GM04504 (cell line): Measurements from ENCODE around the gene COQ8A.

Source experiments
- DNase-seq: peaks from one replicate; pipeline ENCODE4 v3.0.0-alpha.2; 2012; ENCODE audit warnings: low read depth

Gene COQ8A

GRCh38 chr1:226974544-226975258 is 34.6 kb downstream of the COQ8A start:
- DNase-seq = no peak

DNA sequence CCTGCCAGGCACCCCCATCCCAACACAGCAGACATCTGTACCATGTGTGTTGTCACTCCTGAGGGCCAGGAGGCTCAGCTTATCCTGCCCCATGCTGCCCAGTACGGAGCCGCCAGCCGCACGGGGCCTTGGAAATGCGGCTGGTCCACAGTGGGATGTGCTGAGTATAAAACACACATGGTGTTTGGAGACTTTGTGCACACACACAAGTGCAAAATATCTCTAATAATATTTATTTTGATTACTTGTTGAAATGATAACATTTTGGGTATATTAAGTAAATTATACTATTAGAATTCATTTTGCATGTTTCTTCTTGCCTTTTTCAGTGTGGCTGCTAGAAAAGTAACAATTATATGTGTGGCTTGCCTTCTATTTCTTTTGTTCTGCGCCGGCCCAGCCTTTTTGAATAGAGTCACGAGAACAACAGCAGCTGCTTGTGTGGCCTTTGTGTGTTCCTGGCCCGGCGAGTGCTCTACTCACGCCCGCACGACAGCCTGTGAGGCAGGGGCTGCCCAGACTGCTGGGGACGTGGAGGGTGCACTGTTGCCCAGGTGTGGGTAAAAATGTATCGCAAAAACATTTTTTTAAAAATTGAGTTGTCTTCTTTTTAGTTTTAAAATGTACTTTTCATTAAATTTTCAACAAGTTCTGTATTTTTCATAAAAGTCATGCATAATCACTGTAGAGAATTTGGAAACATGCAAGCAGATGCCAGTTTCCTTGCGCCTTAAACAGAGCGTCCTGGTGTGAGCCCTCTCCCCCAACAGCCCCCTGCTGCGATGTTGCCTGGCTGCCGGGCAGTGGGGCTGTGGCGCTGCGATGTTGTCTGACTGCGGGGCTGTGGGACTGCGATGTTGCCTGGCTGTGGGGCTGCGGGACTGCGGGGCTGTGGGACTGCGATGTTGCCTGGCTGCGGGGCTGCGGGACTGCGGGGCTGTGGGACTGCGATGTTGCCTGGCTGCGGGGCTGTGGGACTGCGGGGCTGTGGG is 35.5 kb downstream of the COQ8A start:
- DNase-seq = no peak

- DNase-seq = no peak
Measured at GRCh38 chr1:226976276-226976977, 36.3 kb downstream of the COQ8A start.

DNA sequence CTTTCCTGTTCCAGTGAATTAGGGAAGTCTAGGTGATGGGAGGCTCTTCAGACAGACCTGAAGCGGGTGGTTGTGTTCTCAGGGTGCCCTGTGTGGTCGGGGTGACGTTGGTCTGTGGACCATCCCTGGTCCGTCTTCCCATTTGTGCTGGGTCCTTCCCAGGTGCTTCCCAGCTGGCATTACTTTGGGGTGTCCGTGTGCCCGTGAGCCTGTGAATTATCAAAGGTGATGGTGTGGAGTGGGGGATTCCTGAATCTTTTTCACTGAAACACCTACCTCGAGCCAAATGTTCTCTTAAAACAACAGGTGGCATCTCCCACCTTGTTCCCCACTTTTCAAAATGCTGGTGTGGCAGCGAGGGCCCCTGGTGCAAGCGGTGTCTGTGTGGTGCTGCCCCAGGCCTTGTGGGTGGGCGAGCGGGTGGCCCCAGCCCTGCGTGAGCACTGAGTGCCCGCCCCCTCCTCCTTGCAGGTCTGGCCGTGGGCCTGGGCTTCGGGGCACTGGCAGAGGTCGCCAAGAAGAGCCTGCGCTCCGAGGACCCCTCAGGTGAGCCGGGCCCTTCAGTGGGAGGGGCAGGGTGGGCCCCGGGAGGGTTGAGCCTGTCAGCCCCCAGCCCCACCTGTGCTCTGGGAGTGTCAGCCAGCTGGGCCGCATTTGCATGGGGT is 37.0 kb downstream of the COQ8A start:
- DNase-seq = no peak

- no peak for DNase-seq
Measured at GRCh38 chr1:226977643-226978431, 37.7 kb downstream of the COQ8A start.

DNA sequence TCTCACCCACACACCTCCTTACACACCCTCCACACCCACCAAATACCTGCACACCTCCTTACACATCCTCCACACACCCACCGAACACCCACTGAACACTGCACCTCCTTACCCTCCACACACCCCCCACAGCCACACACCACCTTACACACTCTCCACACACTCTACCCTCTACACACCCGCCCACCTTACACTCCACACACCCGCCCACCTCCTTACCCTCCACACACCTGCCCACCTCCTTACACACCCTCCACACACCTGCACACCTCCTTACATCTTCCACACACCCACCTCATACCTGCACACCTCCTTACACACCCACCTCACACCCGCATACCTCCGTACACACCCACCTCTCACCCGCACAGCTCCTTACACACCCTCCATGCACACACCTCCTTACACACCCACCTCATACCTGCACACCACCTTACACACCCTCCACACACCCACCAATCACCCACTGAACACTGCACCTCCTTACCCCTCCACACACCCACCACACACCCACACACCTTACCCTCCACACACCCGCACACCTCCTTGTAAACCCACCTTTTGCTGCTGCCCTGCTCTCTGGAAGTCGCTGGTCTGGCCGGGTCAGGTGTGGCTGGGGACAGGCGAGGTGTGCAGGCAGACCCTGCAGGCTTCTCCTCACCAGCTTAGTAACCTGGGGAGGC is 38.5 kb downstream of the COQ8A start:
- no peak for DNase-seq

DNA sequence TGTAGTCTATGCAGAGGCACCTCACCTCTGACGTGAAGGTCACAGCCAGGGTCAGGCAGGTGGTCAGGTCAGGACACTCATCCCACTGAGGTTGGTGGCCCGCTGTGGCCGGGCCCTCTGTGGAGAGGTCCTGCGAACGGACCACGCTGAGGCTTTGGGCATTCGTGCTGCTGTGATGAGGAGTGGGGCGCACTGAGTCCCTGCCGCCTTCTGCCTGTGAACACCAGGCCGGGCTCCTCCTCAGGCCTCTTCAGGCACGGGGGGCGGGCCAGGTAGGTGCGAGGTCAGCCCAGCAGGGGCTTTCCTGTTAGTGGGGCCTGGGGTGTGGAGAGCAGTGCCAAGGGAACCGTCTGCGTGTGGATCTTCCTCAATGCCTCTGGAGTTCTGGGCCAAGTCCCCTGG is 39.0 kb downstream of the COQ8A start:
- DNase-seq = no peak

GRCh38 chr1:226979517-226980121 is 39.5 kb downstream of the COQ8A start:
- no peak for DNase-seq

- DNase-seq = no peak
Measured at GRCh38 chr1:226980122-226980560, 40.0 kb downstream of the COQ8A start.

- DNase-seq = no peak
Measured at GRCh38 chr1:226980565-226981385, 40.7 kb downstream of the COQ8A start.

DNA sequence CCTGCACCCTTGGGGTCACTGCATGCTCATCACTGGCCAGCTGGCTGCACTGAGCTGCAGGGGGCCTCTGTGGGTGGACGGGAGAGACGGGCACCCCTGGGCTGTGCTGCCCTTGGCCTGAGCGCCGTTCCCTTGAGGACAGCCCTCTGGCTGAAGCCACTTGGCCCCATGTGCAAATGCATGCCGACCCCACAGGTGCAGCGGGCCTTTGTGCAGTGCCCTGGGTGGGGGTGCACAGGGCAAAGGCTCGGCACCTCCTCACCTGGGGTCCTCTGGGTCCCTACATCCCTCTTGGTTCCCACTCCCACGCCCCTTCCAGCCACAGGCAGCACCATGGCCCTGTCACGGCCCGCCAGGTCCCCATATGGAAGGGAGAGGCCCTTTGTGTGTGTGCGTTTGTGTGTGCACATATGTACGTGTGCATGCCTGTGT is 41.3 kb downstream of the COQ8A start:
- DNase-seq = no peak

DNA sequence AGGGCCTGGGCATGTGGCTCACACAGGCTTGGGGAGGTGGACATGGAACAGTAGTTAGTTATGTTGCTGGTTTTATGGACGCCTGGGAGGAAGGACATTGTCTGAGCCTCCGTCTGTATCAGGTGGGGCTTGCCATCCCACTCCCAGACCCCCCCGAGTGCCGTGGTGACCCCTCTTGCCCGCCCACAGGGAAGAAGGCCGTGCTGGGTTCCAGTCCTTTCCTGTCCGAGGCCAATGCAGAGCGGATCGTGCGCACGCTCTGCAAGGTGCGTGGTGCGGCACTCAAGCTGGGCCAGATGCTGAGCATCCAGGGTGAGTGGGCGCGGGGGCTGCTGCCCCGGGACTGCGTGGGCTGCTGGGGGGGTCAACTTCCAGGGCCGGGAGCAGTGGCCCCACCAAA is 41.7 kb downstream of the COQ8A start:
- no peak for DNase-seq

GRCh38 chr1:226982451-226983177 is 42.5 kb downstream of the COQ8A start:
- DNase-seq = no peak

GRCh38 chr1:226983247-226983991 is 43.3 kb downstream of the COQ8A start:
- no peak for DNase-seq

DNA sequence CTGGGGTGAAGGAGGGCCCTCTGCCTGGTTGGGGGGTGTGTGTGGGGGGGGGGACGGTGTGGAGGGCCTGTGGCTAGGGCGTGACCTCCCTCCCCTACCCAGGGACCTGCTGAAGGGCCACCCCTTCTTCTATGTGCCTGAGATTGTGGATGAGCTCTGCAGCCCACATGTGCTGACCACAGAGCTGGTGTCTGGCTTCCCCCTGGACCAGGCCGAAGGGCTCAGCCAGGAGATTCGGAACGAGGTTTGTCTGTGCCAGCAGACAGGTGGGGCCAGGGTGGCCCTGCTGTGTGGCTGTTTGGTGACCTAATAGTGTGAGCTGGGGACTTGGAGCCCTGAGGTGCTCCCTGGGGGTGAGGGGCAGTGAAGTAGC is 43.9 kb downstream of the COQ8A start:
- no peak for DNase-seq

DNA sequence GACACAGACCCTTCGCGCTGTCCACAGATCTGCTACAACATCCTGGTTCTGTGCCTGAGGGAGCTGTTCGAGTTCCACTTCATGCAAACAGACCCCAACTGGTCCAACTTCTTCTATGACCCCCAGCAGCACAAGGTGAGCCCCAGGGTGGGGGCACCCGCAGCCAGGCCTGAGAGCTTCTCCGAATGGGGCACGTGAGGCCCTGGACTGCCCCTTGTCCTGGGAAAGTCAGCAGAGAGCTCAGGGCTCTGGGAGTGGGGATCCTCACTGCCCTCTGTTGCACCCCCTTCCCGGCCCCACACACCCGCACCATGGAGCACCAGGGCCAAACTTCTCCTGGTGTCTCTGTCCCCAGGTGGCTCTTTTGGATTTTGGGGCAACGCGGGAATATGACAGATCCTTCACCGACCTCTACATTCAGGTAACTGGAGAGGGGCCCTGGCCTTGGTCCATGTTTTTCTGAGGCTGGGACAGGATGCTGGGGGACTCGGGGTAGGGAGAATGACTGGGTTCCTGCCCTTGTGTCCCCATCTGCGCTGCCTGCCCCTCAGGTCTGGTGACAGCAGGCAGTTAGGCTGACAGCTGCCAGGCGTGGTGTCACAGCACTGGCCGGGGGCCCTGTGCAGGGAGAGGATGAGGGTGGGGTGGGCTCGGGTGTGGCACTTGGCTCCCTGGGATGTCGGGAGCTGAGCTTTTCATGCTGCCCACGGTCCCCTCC is 44.6 kb downstream of the COQ8A start:
- no peak for DNase-seq

DNA sequence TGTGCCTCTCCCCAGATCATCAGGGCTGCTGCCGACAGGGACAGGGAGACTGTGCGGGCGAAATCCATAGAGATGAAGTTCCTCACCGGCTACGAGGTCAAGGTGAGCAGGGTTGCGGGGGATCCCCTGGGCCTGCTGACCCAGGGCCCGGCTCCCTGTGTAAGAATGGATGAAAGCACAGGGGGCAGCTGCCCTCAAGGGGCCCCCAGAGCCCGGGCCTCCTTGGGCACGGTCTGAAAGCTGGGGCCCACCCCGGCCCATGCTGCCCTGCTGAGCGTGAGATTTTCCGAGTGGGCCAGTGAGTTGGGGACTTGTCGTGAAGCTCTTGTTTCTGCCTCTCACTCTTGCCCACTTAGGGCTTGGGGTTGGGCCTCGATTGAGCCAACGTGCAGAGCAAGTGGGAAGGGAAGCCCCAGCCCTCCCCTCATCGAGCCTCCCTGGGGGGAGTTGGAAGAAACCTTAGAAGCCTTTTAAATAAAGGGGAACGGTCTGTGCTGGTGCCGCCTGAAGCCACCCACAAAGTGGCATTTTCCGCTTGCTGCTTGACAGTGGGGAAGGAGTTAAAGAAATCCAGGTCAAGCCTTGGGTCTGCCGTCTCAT is 45.2 kb downstream of the COQ8A start:
- DNase-seq = no peak
